ENCODE data around the gene CRACDL.

CRACDL gene

DNA sequence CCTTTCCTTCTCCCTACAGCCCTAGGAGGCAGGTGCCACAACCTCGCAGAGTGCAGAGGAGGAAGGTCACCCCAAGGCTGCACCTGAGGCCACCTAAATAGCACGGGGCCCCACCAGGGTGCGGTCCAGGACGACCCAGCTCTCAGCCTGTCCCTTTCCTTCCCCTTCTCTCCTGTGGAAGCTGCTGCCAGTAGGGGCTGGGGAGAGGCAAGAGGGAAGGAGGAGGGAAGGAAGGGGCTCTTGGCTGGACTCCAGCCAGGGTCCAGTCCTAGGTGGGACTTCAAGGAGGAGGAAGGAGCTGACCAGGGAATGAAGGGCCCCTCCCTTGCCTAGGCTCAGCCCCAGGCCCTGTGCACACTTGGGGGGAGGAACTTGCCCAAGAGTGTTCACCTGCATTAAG lies 11.1 kb downstream of the CRACDL start:
- in situ Hi-C loops (cut with MboI; ENCODE audit: low sequenced_read_pairs): no loop called here

- in situ Hi-C loops (cut with MboI; ENCODE audit: low sequenced_read_pairs): no loop called here
Measured at GRCh38 chr2:98924038-98924830, 11.8 kb downstream of the CRACDL start.

- in situ Hi-C loops (cut with MboI; ENCODE audit: low sequenced_read_pairs): no loop called here
Measured at GRCh38 chr2:98923244-98923940, 12.6 kb downstream of the CRACDL start.

GRCh38 chr2:98921062-98921461 lies 15.0 kb downstream of the CRACDL start:
- in situ Hi-C loops (cut with MboI; ENCODE audit: low sequenced_read_pairs): no loop called here

GRCh38 chr2:98917031-98917471 lies 19.0 kb downstream of the CRACDL start:
- in situ Hi-C loops (cut with MboI; ENCODE audit: low sequenced_read_pairs): no loop called here

DNA sequence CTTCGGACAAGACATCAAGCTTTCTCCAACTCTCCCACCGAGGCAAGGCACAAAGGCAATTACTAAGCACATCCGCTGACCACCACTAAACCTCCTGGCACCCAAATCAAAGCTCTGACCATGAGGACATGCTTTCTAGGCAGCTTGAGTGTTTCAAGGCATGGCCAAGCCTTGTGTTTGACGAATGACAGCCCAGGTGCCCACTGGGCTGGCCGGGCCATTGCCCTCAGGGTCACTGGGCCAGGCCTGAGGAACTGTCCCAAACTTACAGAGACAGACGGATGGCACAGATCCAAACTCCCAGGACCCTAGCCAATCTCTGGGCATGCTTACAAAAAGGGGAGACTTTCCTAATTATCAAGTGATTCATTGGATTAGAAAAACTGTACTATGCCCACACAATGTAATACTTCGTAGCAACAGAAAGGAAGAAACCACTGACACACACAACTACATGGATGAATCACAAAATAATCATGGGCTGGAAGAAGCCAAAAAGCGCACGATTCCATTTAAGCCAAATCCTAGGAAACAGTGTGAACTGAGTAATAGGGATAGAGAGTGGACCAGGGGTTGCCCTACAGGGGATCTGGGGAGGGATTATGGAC lies 20.2 kb downstream of the CRACDL start:
- in situ Hi-C loops (cut with MboI; ENCODE audit: low sequenced_read_pairs): no loop called here

DNA sequence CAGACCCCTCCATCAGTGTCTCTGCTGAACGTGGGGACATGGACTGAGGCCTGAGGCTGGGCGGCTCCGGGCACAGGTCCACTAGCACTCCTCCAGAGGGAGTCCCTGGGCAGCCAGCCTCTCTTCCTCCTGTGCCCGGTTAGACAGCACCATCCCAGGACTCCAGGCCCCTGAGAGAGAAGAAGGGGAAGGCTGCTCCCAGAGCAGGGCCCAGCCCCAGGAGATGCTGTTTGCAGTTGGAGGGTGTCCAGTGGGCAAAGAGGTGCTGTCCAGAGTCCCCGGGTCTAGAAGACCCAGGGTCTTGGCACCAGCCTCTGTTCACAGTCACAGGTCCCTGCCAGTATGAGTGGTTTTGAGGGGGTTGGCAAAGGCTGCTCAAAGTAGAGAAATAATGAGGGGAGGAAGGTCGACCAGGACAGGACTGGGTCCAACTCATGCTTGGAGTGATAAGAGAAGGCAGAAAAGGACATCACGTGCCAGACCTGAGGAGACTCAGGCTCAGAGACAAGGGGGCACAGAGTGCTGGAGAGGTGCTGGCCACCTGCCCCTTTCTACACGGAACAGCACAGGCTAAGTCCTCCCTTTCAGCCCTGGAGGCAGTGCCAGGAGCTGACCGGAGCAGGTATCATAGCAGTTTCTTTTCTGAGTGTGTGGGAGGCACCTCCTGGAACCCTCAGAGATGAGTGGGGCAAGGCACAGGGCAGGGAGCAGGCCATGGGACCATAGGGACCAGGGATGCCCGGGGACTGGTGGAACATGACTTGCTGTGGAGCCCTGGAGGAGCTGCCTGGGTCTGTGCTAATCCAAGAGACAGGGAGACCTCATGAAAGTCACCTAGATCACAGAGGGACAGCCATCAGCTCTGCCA lies 21.1 kb downstream of the CRACDL start:
- in situ Hi-C loops (cut with MboI; ENCODE audit: low sequenced_read_pairs): no loop called here

DNA sequence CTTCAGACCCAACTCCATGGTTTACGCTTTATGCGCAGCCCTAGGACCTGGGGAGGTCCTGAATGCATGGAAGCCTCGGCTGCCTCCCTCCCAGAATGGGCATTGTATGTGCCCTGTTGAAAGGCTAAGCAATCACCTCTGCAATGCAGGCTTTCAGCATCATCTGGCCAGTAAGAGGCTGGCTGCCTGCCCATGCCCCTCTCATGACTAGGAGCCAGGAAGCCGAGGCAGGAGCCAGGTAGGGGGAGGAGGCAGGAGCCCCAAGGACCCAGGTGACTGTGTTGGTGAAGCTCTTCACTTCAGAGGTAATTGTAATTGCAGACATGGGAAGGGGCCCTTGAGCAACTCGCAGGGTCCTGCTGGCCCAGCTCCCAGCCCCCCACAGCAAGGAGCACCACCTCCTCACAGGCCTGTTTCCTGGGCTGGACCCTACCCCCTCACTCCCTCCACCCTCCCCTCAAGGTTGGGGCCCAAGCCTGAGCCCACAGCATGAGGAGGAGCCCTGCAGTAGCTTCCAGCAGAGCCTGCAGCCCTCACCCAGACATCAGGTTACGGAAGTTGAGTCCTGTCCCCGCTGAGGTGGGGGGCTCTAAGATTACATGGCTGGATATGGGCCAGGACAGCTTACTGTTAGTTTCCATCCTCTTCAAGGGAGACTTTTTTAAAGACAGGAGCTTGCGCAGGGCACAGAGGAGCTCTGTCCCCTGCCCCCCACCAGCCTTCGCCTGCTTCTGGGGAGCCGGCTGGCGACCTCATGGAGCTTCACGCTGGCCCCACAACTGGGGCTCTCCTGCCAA lies 21.9 kb downstream of the CRACDL start:
- in situ Hi-C loops (cut with MboI; ENCODE audit: low sequenced_read_pairs): no loop called here

DNA sequence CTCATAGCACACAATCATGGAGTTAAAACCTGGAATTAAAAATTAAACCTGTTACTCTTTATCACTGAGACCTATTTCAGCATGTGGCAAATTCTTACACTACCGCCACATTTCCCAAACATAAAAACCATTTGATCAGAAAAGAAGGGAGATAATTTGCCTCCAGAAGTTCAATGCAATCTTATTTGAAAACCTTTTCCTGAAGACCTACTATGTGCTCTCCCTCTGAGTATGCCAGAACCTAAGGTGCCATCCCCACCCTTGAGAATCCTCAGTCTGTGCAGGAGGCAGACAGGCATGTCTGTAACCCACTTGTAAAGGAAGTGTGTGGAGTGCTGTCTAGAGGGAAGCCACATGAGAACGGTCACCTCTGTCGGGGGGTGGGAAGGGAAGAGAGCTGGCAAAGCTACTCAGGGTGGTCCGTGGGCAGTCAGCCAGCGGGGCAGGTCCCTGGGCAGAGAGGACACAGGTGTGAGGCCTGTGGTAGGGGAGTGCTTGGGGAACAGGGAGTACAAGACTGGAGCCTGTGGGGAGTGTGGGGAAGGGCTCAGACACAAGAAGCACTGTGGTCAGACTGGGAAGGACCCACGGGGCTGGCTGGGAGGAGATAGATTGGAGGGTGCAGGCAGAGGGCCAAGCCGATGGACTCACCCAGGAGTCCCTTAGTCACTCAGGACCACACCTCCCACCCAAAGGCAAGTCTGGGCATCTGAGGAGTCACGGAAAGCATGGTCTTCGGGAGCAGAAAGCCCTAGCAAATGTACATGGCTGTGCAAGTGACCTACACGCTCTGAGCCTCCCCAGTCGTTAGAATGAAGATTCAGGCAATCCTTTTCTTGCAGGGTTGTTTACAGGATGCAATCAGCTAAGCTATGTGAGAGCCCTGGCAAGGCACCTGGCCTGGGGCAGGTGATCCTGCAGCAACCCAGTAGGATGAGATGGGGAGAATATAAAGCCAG lies 22.8 kb downstream of the CRACDL start:
- in situ Hi-C loops (cut with MboI; ENCODE audit: low sequenced_read_pairs): no loop called here

DNA sequence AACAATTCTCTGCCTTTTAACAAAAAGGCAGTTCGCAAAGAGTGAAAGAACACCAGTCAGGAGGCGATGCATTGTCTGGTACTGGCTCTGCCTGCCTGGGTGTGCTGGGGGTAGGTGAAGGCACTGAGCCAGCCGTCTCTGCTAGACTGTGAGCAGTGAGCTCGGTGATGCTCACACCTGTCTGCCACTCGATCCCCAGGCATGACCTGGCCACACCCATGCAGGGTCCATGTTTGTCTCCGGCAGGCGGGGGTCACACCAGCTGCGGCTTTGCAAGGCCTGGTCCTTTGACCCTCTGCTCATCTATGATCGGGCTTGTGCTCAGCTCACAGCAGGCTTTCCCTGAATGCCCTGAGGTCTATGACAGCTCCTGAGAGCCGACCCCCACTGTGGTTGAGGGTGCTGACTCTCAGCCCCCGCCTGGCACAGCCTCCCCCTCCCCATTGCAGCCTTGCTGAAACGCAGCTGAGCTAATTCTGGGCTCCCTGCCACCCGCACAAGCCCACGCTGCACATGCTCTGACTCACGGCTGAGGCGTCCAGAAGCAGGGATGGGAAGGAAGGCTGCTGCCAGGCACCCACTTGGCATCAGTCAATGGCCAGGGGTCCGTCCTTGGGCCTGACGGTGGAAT lies 23.7 kb downstream of the CRACDL start:
- in situ Hi-C loops (cut with MboI; ENCODE audit: low sequenced_read_pairs): no loop called here

DNA sequence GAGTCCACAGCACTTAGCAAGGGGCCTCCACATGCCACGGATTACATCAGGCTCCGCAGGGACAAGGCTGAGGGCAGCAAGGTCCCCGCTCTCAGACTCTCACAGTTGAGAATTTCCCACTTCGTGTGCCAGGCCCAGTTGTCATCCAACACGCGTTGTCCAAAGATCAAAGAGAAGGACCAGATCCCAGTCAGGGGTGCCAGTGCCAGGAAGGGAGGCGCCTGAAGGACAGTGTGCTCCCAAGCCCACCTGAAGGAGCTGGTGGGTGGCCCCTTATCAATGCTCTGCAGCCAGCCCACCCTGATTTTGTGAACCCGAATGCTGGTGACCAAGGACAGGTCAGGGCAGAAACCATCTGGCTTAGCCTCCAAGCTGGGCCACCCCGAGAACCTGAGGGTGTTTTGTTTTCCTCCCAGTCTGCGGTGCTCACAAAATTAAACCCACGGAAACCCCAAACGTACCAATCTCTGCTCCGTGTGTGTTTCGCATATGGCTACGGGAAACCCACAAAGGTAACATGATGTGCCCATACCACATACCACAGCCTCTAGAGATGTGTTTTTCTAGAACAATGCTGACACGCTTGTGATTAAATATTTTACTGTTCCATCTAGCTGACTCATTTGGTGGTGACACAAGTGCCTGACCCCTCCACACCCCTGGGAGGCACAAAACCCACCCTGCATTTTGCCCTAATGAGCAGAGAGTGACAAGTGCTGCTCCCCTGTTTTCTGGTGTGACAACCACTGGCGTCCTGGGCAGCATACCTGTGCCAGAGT lies 24.5 kb downstream of the CRACDL start:
- in situ Hi-C loops (cut with MboI; ENCODE audit: low sequenced_read_pairs): no loop called here

GRCh38 chr2:98911126-98911375 lies 25.0 kb downstream of the CRACDL start:
- in situ Hi-C loops (cut with MboI; ENCODE audit: low sequenced_read_pairs): no loop called here

DNA sequence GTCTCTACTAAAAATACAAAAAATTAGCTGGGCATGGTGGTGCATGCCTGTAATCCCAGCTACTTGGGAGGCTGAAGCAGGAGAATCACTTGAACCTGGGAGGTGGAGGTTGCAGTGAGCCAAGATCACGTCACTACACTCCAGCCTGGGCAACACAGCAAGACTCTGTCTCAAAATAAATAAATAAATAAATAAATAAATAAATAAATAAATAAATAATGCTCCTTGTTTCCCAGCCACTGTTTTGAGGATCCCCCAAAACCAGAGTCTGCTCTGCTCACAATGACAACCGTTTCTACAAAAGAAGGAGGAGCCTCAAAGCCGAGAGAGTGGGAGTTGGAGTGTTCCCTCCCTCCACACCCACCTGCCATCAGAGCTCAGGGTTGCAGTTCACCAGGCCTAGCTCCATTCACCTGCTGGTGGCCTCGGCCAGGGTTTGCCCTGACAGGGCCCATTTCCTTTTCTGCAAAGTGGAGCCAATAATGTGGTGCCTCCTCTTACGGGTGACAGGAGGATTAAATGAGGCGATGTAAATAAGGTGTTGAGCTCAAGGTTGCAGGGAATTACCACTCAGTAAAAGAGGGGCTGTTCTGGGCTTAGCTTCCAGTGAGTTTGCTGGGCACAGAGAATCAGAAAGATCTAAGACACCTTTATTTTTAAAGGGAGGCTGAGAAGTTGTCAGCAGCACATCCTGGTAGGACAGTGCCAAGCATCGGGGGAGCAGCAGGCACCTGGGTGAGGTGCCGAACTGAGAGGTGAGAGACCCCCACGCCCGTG lies 25.5 kb downstream of the CRACDL start:
- in situ Hi-C loops (cut with MboI; ENCODE audit: low sequenced_read_pairs): no loop called here

DNA sequence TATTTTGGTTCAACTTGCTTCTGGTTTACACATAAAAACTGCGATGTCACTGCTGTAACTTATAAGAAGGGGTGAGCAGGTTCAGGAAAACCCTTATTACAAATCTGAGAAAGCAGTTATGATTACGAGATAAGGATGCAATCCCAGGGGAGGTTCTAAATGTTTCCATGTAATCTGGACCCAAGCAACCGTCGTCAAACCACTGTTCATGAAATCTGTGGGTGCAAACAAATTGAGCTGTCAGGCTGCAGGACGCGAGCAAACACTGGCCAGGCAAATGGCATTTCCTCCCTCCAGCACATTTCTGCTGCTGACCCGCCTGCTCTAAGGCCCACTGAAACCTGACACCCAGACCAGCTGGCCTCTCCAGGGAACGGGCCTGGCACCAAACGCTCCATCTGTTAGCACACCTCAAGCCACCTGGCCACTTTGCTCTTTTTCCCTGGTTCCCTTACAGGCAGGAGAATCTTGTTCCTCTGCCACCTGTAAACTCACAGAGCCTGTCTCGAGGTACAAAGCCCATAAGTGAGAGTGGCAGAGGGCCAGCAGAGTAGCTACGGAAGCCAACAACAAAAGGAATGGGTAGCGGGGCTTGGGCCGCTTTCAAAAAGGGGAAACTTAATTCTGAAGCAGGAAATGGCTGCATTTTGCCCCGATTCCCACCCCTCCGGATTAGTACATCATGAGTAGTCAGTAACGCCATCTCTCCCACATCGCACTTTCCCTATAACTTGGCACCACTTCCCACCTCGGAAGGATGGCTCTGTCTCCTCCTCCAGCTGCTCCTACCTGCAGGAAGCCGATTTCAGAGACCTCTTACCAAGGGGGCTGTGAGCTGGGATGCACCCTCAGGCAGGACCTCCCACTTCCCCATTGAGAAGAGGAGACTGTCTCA lies 26.5 kb downstream of the CRACDL start:
- in situ Hi-C loops (cut with MboI; ENCODE audit: low sequenced_read_pairs): no loop called here

GRCh38 chr2:98908931-98909316 lies 27.1 kb downstream of the CRACDL start:
- in situ Hi-C loops (cut with MboI; ENCODE audit: low sequenced_read_pairs): no loop called here
